ENCODE data around the gene AURKB.
A peak's percentile ranks its signal among the peaks of the same experiment; 100 is the strongest.
"Not testable (repeated sequence)": the region's sequence is repeated elsewhere in the genome, so short reads cannot be mapped to it uniquely, and the experiment has no call there.

The AURKB gene

DNA sequence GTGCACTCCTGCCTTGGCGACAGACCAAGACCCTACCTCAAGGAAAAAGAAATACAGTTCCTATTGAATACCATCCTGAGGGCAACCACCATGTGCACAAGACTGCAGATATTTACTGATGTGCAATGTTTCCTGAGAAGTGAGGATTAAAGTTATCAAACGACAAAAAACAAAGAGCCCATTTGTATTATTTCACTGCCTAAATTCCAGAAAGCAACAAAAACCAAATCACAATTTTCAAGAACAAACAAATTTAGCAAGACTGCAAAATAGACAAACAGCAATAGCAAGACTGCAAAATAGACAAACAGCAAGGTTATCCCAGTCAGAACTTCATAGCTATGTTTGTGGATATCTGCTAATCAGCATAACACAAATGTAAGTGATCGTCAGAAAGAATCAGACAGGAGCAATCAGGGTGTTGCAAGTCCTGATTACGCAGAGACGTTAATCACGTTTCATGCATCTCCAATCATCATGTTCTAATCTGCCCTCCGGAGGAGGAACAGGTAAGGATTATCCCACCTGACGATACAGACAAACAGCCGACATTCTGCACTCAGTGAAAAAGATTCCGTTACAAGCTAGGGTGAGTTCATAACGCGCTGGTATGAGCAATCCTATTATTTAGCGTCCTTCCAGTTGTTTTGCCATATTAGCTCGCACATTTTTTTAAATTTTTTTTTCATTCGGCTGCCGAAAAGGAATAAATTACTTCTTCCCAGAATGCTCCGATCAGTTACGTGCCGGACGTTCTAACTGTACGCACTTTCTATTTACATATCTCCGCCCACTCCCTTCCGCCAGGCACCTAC, 37.1 kb downstream of the AURKB start:
- ChIA-PET CTCF (interaction anchor here (0.6 to 0.9 kb wide), 3 partner anchors 10 to 15 kb away, joined by 3 read pairs; no protein-coding TSS in a partner anchor), POLR2A (ENCODE audit: low non-redundant PET) (interaction anchor here (0.5 to 1.2 kb wide), 4 partner anchors 9 to 74 kb away, joined by 4 to 5 read pairs (median 4); no protein-coding TSS in a partner anchor)
- TF ChIP-seq, protein P1, sequence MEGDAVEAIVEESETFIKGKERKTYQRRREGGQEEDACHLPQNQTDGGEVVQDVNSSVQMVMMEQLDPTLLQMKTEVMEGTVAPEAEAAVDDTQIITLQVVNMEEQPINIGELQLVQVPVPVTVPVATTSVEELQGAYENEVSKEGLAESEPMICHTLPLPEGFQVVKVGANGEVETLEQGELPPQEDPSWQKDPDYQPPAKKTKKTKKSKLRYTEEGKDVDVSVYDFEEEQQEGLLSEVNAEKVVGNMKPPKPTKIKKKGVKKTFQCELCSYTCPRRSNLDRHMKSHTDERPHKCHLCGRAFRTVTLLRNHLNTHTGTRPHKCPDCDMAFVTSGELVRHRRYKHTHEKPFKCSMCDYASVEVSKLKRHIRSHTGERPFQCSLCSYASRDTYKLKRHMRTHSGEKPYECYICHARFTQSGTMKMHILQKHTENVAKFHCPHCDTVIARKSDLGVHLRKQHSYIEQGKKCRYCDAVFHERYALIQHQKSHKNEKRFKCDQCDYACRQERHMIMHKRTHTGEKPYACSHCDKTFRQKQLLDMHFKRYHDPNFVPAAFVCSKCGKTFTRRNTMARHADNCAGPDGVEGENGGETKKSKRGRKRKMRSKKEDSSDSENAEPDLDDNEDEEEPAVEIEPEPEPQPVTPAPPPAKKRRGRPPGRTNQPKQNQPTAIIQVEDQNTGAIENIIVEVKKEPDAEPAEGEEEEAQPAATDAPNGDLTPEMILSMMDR (conservative IDR thresholded peaks at IDR 0.05; ENCODE audit: low read depth): no peak
- peak; percentile 75 for DNase-seq (ENCODE audit: low spot score)
- peak overlapping the region; percentile 70; the same call in 1 of the 2 replicates for H3K27ac ChIP-seq

- DNase-seq (ENCODE audit: low spot score): not testable (repeated sequence)
- H3K27ac ChIP-seq: peak overlapping the region; percentile 24; the same call in 1 of the 2 replicates
- ChIA-PET POLR2A (ENCODE audit: low non-redundant PET) (interaction anchor here (0.7 kb wide), 1 partner anchor 48 kb away, joined by 5 read pairs; no protein-coding TSS in a partner anchor), CTCF (interaction anchor here (0.7 kb wide), 1 partner anchor 125 kb away, joined by 3 read pairs; the partner anchor contains the start of gene SLC25A35)
These were observed 40.2 kb downstream of the AURKB start for GRCh38 chr17:8170186-8170585.

- peak overlapping the region; percentile 90 for H3K27ac ChIP-seq
- no peak for DNase-seq (ENCODE audit: low spot score)
- ChIA-PET CTCF (interaction anchor here (0.6 to 0.7 kb wide), 2 partner anchors 87 to 276 kb away, joined by 3 read pairs; no protein-coding TSS in a partner anchor), POLR2A (ENCODE audit: low non-redundant PET) (no interaction called here)
- TF ChIP-seq, protein P1 (conservative IDR thresholded peaks at IDR 0.05; ENCODE audit: low read depth): no peak
These were observed 42.8 kb downstream of the AURKB start for GRCh38 chr17:8167526-8167925.

GRCh38 chr17:8166731-8167130, 43.6 kb downstream of the AURKB start:
- ChIA-PET POLR2A (ENCODE audit: low non-redundant PET) (no interaction called here), CTCF (no interaction called here)
- peak overlapping the region; percentile 90 for H3K27ac ChIP-seq
- TF ChIP-seq, protein P1 (conservative IDR thresholded peaks at IDR 0.05; ENCODE audit: low read depth): no peak
- DNase-seq (ENCODE audit: low spot score): no peak

GRCh38 chr17:8164815-8165131, 45.6 kb downstream of the AURKB start:
- H3K27ac ChIP-seq: peak overlapping the region; percentile 90
- ChIA-PET CTCF (interaction anchor here (1.3 kb wide), 1 partner anchor 21 kb away, joined by 5 read pairs; no protein-coding TSS in a partner anchor), POLR2A (ENCODE audit: low non-redundant PET) (no interaction called here)
- TF ChIP-seq, protein P1 (conservative IDR thresholded peaks at IDR 0.05; ENCODE audit: low read depth): no peak
- no peak for DNase-seq (ENCODE audit: low spot score)

DNA sequence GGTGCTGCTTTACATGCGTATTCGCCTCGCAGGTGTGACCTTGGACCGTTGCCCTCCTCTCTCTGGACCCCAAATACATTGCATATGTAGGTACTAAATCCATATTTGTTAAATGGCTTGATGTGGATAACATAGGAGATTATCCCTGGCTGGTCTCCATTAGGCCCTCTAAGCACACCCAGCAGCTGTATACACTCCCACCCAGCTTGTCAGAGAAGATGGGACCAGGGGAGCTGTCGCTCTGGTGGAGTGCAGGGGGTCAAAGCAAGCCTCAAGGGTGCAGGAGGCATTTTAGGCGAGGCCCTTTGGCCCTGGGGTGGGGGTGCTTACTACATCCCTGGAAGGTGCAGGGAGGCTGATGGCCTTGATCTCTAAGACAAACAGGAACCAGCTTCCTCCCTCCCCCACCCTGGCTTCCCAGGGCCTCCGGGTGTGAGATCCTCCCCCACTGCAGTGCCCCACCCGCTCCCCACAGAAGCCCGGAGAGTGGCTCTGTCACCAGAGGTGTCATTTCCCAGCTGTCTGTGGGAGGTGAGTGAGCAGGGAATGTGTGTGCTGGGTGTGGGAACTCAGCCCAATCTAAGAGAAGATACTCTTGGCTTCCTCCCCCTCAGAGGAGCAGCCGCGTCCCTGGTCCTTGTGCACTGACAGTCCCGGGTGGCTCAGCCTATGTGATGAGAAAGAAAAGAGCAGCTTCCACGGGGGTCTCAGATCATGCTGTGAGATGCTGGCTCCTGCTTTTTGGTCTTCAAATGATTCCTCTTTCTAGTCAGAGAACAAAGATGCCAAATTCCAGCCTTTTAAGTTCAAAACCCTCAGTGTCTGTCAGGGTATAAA, 46.2 kb downstream of the AURKB start:
- peak overlapping the region; percentile 90 for H3K27ac ChIP-seq
- ChIA-PET POLR2A (ENCODE audit: low non-redundant PET) (interaction anchor here (0.6 to 1.0 kb wide), 2 partner anchors 9 kb away, joined by 3 to 4 read pairs; no protein-coding TSS in a partner anchor), CTCF (interaction anchor here (1.3 kb wide), 1 partner anchor 22 kb away, joined by 5 read pairs; no protein-coding TSS in a partner anchor)
- TF ChIP-seq, protein P1 (conservative IDR thresholded peaks at IDR 0.05; ENCODE audit: low read depth): no peak
- DNase-seq (ENCODE audit: low spot score): no peak

Data from RWPE1 (cell line).